ENCODE data around the gene ADAMTS18.
"Not testable (repeated sequence)": the region's sequence is repeated elsewhere in the genome, so short reads cannot be mapped to it uniquely, and the experiment has no call there.

The ADAMTS18 gene

GRCh38 chr16:77434530-77435271 is at the start of gene ADAMTS18:
Gene ADAMTS18, minus strand, starts transcription at chr16:77435034. Its CDS starts 339 bp downstream, at chr16:77434695.
- DNase-seq (ENCODE audit: extremely low read depth in 1 of 2, low read depth in 1 of 2): no peak

- DNase-seq (ENCODE audit: extremely low read depth in 1 of 2, low read depth in 1 of 2): no peak
Observed at GRCh38 chr16:77480681-77481315, 46.0 kb upstream of the ADAMTS18 start.

- no peak for DNase-seq (ENCODE audit: extremely low read depth in 1 of 2, low read depth in 1 of 2)
Observed at GRCh38 chr16:77472262-77472661, 37.4 kb upstream of the ADAMTS18 start.

GRCh38 chr16:77470851-77471250 is 36.0 kb upstream of the ADAMTS18 start:
- no peak for DNase-seq (ENCODE audit: extremely low read depth in 1 of 2, low read depth in 1 of 2)

GRCh38 chr16:77469634-77470033 is 34.8 kb upstream of the ADAMTS18 start:
- DNase-seq (ENCODE audit: extremely low read depth in 1 of 2, low read depth in 1 of 2): no peak

- DNase-seq (ENCODE audit: extremely low read depth in 1 of 2, low read depth in 1 of 2): no peak
Observed at GRCh38 chr16:77468831-77469230, 34.0 kb upstream of the ADAMTS18 start.

- DNase-seq (ENCODE audit: extremely low read depth in 1 of 2, low read depth in 1 of 2): no peak
Observed at GRCh38 chr16:77467821-77468335, 33.0 kb upstream of the ADAMTS18 start.

- DNase-seq (ENCODE audit: extremely low read depth in 1 of 2, low read depth in 1 of 2): not testable (repeated sequence)
Observed at GRCh38 chr16:77463659-77464058, 28.8 kb upstream of the ADAMTS18 start.

- DNase-seq (ENCODE audit: extremely low read depth in 1 of 2, low read depth in 1 of 2): no peak
Observed at GRCh38 chr16:77462894-77463293, 28.1 kb upstream of the ADAMTS18 start.

- no peak for DNase-seq (ENCODE audit: extremely low read depth in 1 of 2, low read depth in 1 of 2)
Observed at GRCh38 chr16:77459534-77460254, 24.9 kb upstream of the ADAMTS18 start.

GRCh38 chr16:77457046-77457445 is 22.2 kb upstream of the ADAMTS18 start:
- no peak for DNase-seq (ENCODE audit: extremely low read depth in 1 of 2, low read depth in 1 of 2)

- DNase-seq (ENCODE audit: extremely low read depth in 1 of 2, low read depth in 1 of 2): no peak
Observed at GRCh38 chr16:77452243-77452642, 17.4 kb upstream of the ADAMTS18 start.

GRCh38 chr16:77450790-77451487 is 16.1 kb upstream of the ADAMTS18 start:
- DNase-seq (ENCODE audit: extremely low read depth in 1 of 2, low read depth in 1 of 2): no peak

- DNase-seq (ENCODE audit: extremely low read depth in 1 of 2, low read depth in 1 of 2): no peak
Observed at GRCh38 chr16:77449208-77449607, 14.4 kb upstream of the ADAMTS18 start.

- DNase-seq (ENCODE audit: extremely low read depth in 1 of 2, low read depth in 1 of 2): no peak
Observed at GRCh38 chr16:77445324-77445723, 10.5 kb upstream of the ADAMTS18 start.

GRCh38 chr16:77444147-77444460 is 9.3 kb upstream of the ADAMTS18 start:
- no peak for DNase-seq (ENCODE audit: extremely low read depth in 1 of 2, low read depth in 1 of 2)

GRCh38 chr16:77443357-77444146 is 8.7 kb upstream of the ADAMTS18 start:
- no peak for DNase-seq (ENCODE audit: extremely low read depth in 1 of 2, low read depth in 1 of 2)

GRCh38 chr16:77442078-77442477 is 7.2 kb upstream of the ADAMTS18 start:
- DNase-seq (ENCODE audit: extremely low read depth in 1 of 2, low read depth in 1 of 2): no peak

GRCh38 chr16:77439106-77439505 is 4.3 kb upstream of the ADAMTS18 start:
- no peak for DNase-seq (ENCODE audit: extremely low read depth in 1 of 2, low read depth in 1 of 2)

GRCh38 chr16:77437859-77438258 is 3.0 kb upstream of the ADAMTS18 start:
- no peak for DNase-seq (ENCODE audit: extremely low read depth in 1 of 2, low read depth in 1 of 2)
